ENCODE results near the gene EHMT1.

Gene EHMT1

DNA sequence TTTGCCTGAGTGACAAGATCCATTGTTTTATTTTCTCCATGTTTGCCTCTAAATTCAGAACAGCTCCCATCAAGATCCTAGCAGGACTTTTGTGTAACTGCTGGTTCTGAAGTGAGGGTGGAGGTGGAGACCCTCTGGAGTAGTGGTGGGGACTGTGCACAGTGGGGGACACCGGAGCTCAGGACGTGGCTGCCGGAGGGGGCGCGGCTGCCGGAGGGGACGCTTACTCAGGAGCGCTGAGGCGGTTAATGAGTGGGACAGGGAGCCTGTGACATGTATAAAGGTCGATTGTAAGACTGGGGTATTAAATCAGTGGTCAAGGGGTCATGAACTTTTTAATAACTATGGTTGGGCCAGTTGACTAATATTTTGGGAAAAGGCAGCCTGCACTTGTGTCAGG, 131.8 kb downstream of the EHMT1 start:
- no peak for TF ChIP-seq CTCF (IDR thresholded peaks at IDR 0.05; ENCODE audit: low read depth, low read length, missing control alignments)
- Histone ChIP-seq H3K36me3 (replicated peaks) (peaks cover 4% of the 10 kb centered on the region), H3K4me3 (ENCODE audit: low read depth, low read length) (no peak overlapping the region), H3K27ac (no peak overlapping the region), H3K27me3 (replicated peaks) (no peaks in the 10 kb centered on the region)
- in situ Hi-C loops (cut with HindIII; ENCODE audit: low pct_ligation_motif_present, low sequenced_read_pairs), result no loop called here
- no peak for DNase-seq

GRCh38 chr9:137751616-137752015, 132.8 kb downstream of the EHMT1 start:
- Histone ChIP-seq H3K4me3 (ENCODE audit: low read depth, low read length) (no peak overlapping the region), H3K27ac (no peak overlapping the region), H3K36me3 (replicated peaks) (peaks cover 4% of the 10 kb centered on the region), H3K27me3 (replicated peaks) (no peaks in the 10 kb centered on the region)
- DNase-seq, result no peak
- TF ChIP-seq CTCF (IDR thresholded peaks at IDR 0.05; ENCODE audit: low read depth, low read length, missing control alignments), result no peak
- in situ Hi-C loops (cut with HindIII; ENCODE audit: low pct_ligation_motif_present, low sequenced_read_pairs), result no loop called here

DNA sequence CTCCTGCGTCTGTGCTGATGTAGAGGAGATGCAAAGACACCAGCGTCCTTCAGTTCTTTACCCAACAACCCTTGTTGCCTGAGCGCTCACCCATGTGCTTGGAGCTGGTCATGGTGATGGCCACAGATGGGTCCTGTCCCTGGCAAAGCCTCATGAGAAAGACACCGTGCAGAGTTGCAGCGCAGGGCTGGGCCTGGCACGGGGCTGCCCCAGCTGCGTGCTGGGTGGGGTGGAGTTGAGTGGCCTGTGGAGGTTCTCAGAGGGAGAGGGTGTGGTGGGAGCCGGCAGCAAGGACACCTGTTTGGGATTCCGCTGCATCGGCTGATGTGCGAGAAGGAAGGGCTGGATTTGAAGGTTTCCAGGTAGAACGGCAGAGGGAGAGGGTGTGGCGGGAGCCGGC, 133.6 kb downstream of the EHMT1 start:
- in situ Hi-C loops (cut with HindIII; ENCODE audit: low pct_ligation_motif_present, low sequenced_read_pairs), result no loop called here
- TF ChIP-seq CTCF (IDR thresholded peaks at IDR 0.05; ENCODE audit: low read depth, low read length, missing control alignments), result no peak
- peaks cover 4% of the 10 kb centered on the region for H3K36me3 ChIP-seq (replicated peaks)

GRCh38 chr9:137753192-137753765, 134.5 kb downstream of the EHMT1 start:
- Histone ChIP-seq H3K27me3 (replicated peaks) (no peaks in the 10 kb centered on the region), H3K36me3 (replicated peaks) (peaks cover 7% of the 10 kb centered on the region), H3K4me3 (ENCODE audit: low read depth, low read length) (no peak overlapping the region), H3K27ac (no peak overlapping the region)
- TF ChIP-seq CTCF (IDR thresholded peaks at IDR 0.05; ENCODE audit: low read depth, low read length, missing control alignments), result no peak
- DNase-seq, result no peak
- in situ Hi-C loops (cut with HindIII; ENCODE audit: low pct_ligation_motif_present, low sequenced_read_pairs), result no loop called here

More for the DNA sequence above, 133.6 kb downstream of the EHMT1 start:
- DNase-seq, result no peak
- H3K4me3 ChIP-seq (ENCODE audit: low read depth, low read length), result no peak overlapping the region
- H3K27me3 ChIP-seq (replicated peaks), result no peaks in the 10 kb centered on the region
- H3K27ac ChIP-seq, result no peak overlapping the region

DNA sequence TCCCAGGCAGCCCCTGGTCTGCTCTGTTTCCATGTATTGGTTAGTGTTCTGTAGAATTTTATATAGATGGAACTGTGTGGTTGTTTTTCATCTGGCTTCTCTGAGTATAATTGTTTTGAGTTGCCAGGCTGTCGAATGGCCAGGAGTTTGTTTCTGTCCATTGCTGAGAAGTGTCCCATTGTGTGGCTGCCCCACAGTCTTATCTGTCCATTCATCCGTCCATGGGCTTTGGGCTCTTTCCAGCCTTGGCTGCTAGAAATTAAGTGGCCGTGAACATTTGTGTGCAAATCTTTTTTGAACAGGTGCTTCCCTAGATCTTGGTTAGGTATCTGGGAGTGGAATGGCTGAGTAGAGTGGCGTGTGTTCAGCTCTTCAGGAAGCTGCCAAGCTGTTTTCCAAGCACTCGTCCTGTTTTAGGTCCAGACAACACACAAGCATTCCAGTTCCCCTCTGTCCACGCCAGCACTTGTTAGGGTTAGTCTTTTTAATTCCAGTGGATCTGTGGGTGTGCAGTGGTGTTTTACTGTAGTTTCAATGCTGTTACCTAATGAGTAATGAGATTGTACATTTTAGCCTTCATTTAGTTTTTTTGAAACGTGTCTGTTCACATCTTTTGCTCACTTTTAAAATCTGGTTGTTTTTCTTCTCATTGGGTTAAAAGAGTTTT, 136.6 kb downstream of the EHMT1 start:
- in situ Hi-C loops (cut with HindIII; ENCODE audit: low pct_ligation_motif_present, low sequenced_read_pairs), result no loop called here
- Histone ChIP-seq H3K4me3 (ENCODE audit: low read depth, low read length) (no peak overlapping the region), H3K27me3 (replicated peaks) (no peaks in the 10 kb centered on the region), H3K27ac (no peak overlapping the region), H3K36me3 (replicated peaks) (peaks cover 16% of the 10 kb centered on the region)
- DNase-seq, result no peak
- TF ChIP-seq CTCF (IDR thresholded peaks at IDR 0.05; ENCODE audit: low read depth, low read length, missing control alignments), result no peak

Data from brain microvascular endothelial cell (primary cell).